ENCODE results near the gene PTPRT.

GRCh38 chr20:42634156-42634555, 555.5 kb downstream of the PTPRT start:
- TF ChIP-seq CTCF (IDR thresholded peaks at IDR 0.05), result no peak
- TF ChIP-seq POLR2A (IDR thresholded peaks at IDR 0.05), result no peak
